Cardiac muscle cell (in vitro differentiated cells and primary cell): Measurements from ENCODE around the gene SNX20. TPM values are rescaled to one million over a fixed set of nuclear protein-coding genes. Genes with fewer than 3 reads are reported as not detected.

Experiments used
- DNase-seq, 2 donors: peaks; one replicate each; pipeline versions ENCODE4 v3.0.0 to v3.0.0-alpha.2; 2010 to 2017; ENCODE audit warnings: low read depth in 1 of 2, low spot score in 1 of 2
- H3K27ac ChIP-seq: fragments of 200-600 bp; sonication (generic); 2 replicates; pipeline ENCODE4 v1.5.1; 2016
- H3K27me3 ChIP-seq: fragments of 200-600 bp; sonication (generic); 2 replicates; pipeline ENCODE4 v1.6.0; 2016; ENCODE audit warnings: control low read depth
- H3K36me3 ChIP-seq: fragments of 200-600 bp; sonication (generic); 2 replicates; pipeline ENCODE4 v1.5.1; 2016; ENCODE audit warnings: control low read depth
- H3K4me1 ChIP-seq: fragments of 200-600 bp; sonication (generic); 2 replicates; pipeline ENCODE4 v1.8.1; 2017; ENCODE audit warnings: low read depth, mild to moderate bottlenecking, mixed run types
- H3K4me3 ChIP-seq: fragments of 200-600 bp; sonication (generic); 2 replicates; pipeline ENCODE4 v1.5.1; 2016; ENCODE audit warnings: mild to moderate bottlenecking
- H3K9me3 ChIP-seq: fragments of 200-600 bp; sonication (generic); 2 replicates; pipeline ENCODE4 v1.5.1; 2017; ENCODE audit warnings: low read depth, mild to moderate bottlenecking, control low read depth
- polyA plus RNA-seq: library from polyadenylated mRNA; unstranded; fragments of >200 nt; fragmentation: Nextera tagmentation; extraction: Ambion mirVana; gene quantifications from 2 replicates; pipeline ENCODE4 v1.2.1, GENCODE V29; 2016
- total RNA-seq: library from RNA; depleted of rRNA; stranded (reverse); fragments of >200 nt; gene quantifications from 2 replicates; pipeline ENCODE4 v1.2.3, GENCODE V29; 2016
- TF ChIP-seq, protein P1 (sequence below): IDR thresholded peaks from 2 replicates; pipeline ENCODE4 v1.5.1; 2012; ENCODE audit warnings: low read depth, mild to moderate bottlenecking, low read length

SNX20 gene
- total and polyA plus RNA-seq, 2 experiments from 2014 or later, result not detected

DNA sequence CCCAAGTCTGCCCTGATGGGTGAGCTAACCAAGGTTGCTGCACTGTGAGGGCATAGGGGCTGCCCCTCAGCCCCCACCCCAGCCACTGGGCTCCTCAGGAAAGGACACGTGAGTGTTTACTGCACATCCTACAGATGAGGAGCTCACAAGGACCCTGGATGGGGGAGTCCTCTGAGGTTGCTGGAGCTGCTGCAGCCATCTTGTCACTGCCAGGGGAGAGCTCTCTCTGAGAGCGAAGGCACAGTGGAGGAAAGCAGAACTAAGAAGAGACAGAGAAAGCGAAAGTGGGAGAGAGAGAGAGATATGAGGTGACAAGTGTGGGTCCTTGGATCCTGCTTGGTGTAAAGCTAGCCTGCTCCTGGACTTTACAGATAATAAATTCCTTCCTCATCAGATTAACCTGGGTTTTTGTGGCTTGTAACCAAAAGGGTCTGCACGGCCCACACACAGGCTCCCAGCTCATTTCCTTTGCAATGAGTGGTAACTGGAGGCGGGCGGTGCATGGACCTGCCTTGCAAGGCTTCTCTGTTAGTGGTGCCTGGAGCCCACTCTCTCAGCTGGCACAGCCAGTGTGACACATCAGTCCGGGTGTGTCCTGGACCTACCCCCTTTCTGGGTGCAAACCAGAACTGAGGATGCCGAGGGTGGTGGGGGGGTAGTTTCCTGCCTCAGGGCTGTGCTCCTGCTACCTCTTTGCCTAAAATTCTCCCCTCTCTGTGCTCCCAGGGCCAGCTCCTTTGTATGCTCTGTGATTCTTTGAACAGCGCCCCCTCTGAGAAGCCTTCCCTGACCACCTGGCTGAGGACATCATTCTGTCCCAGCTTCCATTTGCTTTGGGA is 14.2 kb downstream of the SNX20 start:
- H3K9me3 ChIP-seq, result no peaks in the 10 kb centered on the region
- H3K27ac ChIP-seq, result no peak overlapping the region
- no peak for DNase-seq
- H3K4me3 ChIP-seq, result no peak overlapping the region
- no peaks in the 10 kb centered on the region for H3K36me3 ChIP-seq
- H3K27me3 ChIP-seq, result no peaks in the 10 kb centered on the region
- TF ChIP-seq, protein P1, sequence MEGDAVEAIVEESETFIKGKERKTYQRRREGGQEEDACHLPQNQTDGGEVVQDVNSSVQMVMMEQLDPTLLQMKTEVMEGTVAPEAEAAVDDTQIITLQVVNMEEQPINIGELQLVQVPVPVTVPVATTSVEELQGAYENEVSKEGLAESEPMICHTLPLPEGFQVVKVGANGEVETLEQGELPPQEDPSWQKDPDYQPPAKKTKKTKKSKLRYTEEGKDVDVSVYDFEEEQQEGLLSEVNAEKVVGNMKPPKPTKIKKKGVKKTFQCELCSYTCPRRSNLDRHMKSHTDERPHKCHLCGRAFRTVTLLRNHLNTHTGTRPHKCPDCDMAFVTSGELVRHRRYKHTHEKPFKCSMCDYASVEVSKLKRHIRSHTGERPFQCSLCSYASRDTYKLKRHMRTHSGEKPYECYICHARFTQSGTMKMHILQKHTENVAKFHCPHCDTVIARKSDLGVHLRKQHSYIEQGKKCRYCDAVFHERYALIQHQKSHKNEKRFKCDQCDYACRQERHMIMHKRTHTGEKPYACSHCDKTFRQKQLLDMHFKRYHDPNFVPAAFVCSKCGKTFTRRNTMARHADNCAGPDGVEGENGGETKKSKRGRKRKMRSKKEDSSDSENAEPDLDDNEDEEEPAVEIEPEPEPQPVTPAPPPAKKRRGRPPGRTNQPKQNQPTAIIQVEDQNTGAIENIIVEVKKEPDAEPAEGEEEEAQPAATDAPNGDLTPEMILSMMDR, result no peak
- peaks cover 4% of the 10 kb centered on the region for H3K4me1 ChIP-seq

DNA sequence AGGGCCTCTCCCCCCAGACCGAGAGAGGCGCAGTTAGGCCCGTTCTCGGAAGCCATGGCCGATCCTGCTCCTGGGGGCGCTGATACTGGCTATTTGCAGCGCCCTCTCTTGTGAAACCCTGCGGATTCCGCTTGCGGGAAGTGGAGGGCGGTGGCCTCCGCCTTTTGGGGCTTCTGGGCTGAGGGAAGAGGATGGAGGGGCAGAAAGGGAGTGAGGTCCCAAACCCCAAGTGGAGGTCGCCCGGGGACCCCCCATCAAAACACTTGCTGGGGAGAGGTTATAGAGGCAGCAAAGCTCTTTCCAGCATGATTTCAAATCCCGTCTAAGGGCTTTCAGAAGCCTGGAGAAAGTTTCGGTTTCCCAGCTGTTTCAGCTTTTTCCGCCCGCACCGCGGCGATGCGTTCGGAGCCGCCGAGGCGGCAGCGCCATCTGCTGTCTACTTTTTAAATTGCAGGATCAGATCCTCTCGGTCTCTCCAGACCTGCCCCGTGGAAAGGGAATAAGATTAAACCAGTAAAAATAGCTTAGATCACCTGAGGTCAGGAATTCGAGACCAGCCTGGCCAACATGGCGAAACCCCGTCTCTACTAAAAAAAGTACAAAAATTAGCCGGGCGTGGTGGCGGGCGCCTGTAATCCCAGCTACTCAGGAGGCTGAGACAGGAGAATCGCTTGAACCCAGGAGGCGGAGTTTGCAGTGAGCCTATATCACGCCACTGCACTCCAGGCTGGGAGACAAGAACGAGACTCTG is 15.8 kb downstream of the SNX20 start:
- DNase-seq, result peak; percentile 79 to 83
- Histone ChIP-seq H3K27ac (no peak overlapping the region), H3K9me3 (no peaks in the 10 kb centered on the region), H3K4me3 (no peak overlapping the region), H3K27me3 (no peaks in the 10 kb centered on the region), H3K4me1 (peaks cover 4% of the 10 kb centered on the region), H3K36me3 (no peaks in the 10 kb centered on the region)
- TF ChIP-seq, protein P1, result peak; percentile 74

DNA sequence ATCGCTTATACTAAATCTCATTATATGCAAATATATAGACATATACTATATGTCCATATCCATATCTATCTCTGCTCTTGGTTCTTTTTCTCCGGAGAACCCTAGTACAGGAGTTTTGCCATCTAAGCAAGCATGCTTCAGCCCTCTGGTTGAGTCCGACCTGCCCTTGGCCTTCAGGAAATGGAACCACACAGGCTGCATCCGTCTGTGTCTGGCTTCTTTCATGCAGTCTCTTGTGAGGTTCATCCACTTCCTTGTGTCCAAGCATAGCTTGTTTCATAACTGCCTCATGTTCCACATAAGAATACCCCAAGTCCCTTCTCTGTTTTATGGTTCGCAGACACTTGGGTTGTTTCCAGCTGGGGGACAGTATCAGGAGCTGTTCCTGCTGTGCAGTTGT is 16.8 kb downstream of the SNX20 start:
- no peaks in the 10 kb centered on the region for H3K36me3 ChIP-seq
- TF ChIP-seq, protein P1, result no peak
- DNase-seq, result no peak
- no peak overlapping the region for H3K27ac ChIP-seq
- H3K4me3 ChIP-seq, result no peak overlapping the region
- H3K9me3 ChIP-seq, result no peaks in the 10 kb centered on the region
- no peaks in the 10 kb centered on the region for H3K27me3 ChIP-seq
- H3K4me1 ChIP-seq, result peaks cover 4% of the 10 kb centered on the region

DNA sequence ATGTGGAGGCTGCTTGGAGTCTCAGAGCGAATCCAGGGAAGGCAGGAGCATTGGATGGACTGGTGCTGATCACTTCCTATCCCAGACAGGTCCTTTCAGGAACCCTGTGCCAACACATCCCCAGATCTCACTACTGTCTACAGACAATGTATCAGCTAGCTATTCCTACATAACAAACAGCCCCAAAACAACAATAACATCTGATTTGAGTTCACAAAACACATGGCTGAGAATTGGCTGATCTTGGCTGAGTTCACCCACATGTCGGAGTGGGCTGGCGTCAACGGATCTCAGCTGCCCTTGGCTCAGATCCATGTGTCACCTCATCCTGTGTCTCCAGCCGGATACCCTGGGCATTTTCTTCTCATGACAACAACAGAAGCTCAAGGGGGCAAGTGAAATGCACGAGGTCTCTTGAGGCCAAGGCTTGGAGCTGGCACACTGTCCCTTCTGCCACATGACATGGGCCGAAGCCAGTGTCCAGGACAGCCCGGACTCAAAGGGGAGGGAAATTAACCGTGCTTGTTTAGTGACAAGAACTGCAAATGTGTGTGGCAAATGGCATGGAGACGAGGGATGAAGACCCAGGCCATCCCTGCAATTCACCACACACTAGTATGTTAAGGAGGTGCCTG is 18.7 kb downstream of the SNX20 start:
- Histone ChIP-seq H3K27me3 (no peaks in the 10 kb centered on the region), H3K4me3 (no peak overlapping the region), H3K36me3 (no peaks in the 10 kb centered on the region), H3K9me3 (no peaks in the 10 kb centered on the region), H3K27ac (no peak overlapping the region), H3K4me1 (no peaks in the 10 kb centered on the region)
- TF ChIP-seq, protein P1, result no peak
- DNase-seq, result no peak

DNA sequence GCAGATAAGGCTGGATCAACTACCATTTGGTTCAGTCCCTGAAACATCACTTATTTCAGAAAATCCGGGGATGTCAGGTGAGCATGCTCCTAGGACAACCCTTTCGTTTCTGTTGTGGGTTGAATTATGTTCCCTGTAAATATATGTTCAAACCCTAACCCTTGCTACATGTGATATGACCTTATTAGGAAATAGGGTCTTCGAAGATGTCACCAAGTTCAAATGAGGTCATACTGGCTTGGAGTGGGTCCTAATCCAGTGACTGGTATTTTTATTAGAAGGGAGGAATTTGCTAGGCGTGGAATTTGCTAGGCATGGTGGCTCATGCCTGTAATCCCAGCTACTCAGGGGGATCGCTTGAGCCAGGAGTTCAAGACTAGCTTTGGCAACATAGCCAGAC is 21.3 kb downstream of the SNX20 start:
- TF ChIP-seq, protein P1, result no peak
- H3K27me3 ChIP-seq, result no peaks in the 10 kb centered on the region

More for the DNA sequence above, 21.3 kb downstream of the SNX20 start:
- H3K27ac ChIP-seq, result no peak overlapping the region
- H3K4me3 ChIP-seq, result no peak overlapping the region
- H3K9me3 ChIP-seq, result no peaks in the 10 kb centered on the region
- no peak for DNase-seq
- H3K4me1 ChIP-seq, result no peaks in the 10 kb centered on the region
- no peaks in the 10 kb centered on the region for H3K36me3 ChIP-seq
